Dendritic cell treated with granulocyte-macrophage colony-stimulating factor and Interleukin-4, amounts not matched to agents 40 ng/mL and 50 ng/mL, for 4 days (primary cell): ENCODE results near the gene SIT1.

Experiments
- H3K27ac Mint-ChIP-seq: one replicate; pipeline ENCODE4 v1.8.0; 2022; ENCODE audit warnings: mild to moderate bottlenecking, mixed read lengths
- H3K27me3 Mint-ChIP-seq: one replicate; pipeline ENCODE4 v1.8.0; 2022; ENCODE audit warnings: mild to moderate bottlenecking, mixed read lengths
- H3K36me3 Mint-ChIP-seq: one replicate; pipeline ENCODE4 v1.8.0; 2022; ENCODE audit warnings: low read depth, mixed read lengths
- H3K4me1 Mint-ChIP-seq: one replicate; pipeline ENCODE4 v1.8.0; 2022; ENCODE audit warnings: low read depth, mixed read lengths
- H3K4me3 Mint-ChIP-seq: one replicate; pipeline ENCODE4 v1.8.0; 2022; ENCODE audit warnings: mild to moderate bottlenecking, moderate library complexity, mixed read lengths
- H3K9me3 Mint-ChIP-seq: one replicate; pipeline ENCODE4 v1.8.0; 2022; ENCODE audit warnings: mixed read lengths
- intact Hi-C: fragments of 100-400 bp; cut with micrococcal nuclease; formaldehyde crosslinking; loops from one replicate; pipeline ENCODE4 v1.15.0; 2022

The SIT1 gene

DNA sequence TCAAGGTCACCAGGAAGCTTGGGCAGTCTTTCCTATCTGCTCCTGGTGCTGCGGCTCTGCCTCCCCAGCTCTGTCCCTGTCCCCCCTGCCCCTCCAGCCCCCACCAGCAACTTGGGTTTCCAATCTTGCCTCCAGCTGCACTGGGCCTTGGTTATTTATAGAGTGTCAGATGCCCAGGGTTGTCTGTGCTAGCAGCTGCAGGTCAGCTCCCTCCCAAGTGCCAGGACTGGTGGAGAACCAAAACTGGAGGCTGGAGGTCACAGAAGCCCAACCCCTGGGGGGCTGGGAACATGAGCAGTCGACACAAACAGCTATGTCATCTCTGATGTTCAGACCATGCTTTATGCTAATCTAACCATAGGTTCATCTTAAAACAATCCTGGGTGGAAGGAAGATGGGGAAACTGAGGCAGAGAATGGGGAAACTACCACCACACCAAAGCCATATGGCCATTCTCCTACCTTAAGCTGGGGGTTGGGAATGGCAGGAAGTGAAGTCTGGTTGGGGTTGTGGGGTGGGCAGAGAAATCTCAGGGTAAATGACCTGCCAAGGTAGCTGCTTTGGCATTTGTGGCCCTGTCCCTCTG lies 37.3 kb upstream of the SIT1 start:
- no peak overlapping the region for H3K4me3 Mint-ChIP-seq
- no peak overlapping the region for H3K27ac Mint-ChIP-seq
- H3K36me3 Mint-ChIP-seq = peaks cover 13% of the 10 kb centered on the region

DNA sequence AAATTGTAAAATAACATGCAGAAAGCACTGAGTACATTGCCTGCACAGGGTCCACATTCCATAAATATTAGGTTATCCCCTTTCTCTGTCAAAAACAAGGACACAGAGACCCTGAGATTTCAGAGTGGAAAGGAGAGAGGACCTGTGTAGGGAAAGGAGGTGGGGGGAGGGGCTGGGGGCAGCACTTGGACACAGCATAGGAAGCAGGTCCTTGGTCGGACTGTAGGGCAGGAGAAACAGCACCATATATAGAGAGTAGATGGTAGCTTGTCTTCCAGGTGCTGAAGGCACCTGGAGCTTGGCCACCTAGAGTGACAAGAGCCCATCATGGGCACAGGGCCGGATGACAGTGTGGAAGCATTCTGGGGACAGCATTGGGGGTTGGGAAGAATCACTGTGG lies 36.6 kb upstream of the SIT1 start:
- intact Hi-C loops = no loop called here
- peaks cover 24% of the 10 kb centered on the region for H3K27me3 Mint-ChIP-seq
- H3K9me3 Mint-ChIP-seq = no peaks in the 10 kb centered on the region
- H3K27ac Mint-ChIP-seq = no peak overlapping the region
- peaks cover 13% of the 10 kb centered on the region for H3K36me3 Mint-ChIP-seq
- peaks cover 42% of the 10 kb centered on the region for H3K4me1 Mint-ChIP-seq
- H3K4me3 Mint-ChIP-seq = no peak overlapping the region

More for the DNA sequence above, 37.3 kb upstream of the SIT1 start:
- peaks cover 19% of the 10 kb centered on the region for H3K27me3 Mint-ChIP-seq
- no peaks in the 10 kb centered on the region for H3K9me3 Mint-ChIP-seq
- H3K4me1 Mint-ChIP-seq = peaks cover 37% of the 10 kb centered on the region
- intact Hi-C loops = no loop called here

DNA sequence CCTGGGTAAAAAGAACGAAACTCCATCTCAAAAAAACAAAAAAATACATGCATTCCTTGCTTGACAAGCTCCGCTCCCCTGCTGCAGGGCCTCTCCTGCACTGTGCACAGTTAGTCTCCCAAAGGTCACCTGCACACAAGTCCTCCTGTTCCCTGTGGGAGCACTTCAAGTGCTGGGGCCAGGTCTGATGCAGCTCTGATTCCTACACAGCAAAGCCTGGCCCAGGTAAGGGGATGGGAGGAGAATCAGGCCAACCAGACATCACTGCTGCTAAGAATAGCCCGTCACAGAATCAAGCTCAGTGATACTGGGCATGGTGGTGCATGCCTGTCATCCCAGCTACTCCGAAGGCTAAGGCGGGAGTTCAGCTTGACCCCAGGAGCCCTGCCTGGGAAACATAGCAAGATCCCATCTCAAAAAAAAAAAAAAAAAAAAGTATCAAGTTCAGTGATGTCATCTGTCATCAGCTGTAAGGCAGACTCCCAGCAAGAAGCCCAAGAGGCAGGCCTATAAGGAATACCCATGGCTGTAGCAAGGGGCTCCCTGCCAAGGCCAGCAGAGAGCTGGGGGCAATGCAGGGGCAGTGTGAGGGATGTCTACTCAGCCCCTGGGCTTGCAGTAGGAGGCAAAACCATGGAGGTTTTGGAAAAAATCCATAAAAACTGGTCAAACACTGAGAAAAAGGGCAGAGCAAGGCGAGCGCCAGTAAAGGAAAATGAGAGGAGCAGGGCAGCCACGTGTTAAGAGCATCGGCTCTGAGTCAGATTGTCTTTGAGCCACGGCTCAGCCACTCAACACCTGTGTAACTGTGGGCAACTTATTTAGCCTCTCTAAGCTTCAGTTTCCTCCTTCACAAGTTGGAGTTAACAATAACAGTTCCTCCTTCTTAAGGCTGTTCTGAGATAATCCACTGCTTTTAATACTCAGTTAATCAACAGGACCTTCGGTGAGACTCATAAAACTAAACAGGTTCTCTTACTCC lies 35.8 kb upstream of the SIT1 start:
- intact Hi-C loops = no loop called here
- Mint-ChIP-seq H3K27me3 (peaks cover 24% of the 10 kb centered on the region), H3K4me1 (peaks cover 41% of the 10 kb centered on the region), H3K27ac (no peak overlapping the region), H3K4me3 (no peak overlapping the region), H3K36me3 (peaks cover 13% of the 10 kb centered on the region), H3K9me3 (no peaks in the 10 kb centered on the region)

DNA sequence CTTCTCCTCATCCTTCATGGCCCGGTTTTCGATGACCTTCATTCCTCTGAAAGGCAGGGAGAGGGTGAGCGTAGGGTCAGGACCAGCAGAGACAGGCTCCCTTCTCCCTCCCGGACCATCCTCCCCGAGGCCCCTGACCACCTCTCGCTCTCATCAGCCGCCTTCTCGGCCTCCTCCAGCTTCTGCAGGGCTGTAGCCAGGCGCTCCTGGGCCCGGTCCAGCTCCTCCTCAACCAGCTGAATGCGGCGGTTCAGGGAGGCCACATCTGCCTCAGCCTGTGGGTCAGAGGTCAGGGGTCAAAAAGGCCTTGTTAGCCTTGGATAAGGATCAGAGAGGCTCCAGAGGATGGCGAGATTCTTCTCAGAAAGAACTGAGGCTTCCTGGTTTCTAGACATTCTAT lies 34.8 kb upstream of the SIT1 start:
- Mint-ChIP-seq H3K9me3 (no peaks in the 10 kb centered on the region), H3K4me1 (peaks cover 31% of the 10 kb centered on the region), H3K4me3 (no peak overlapping the region), H3K27ac (no peak overlapping the region), H3K27me3 (peaks cover 23% of the 10 kb centered on the region), H3K36me3 (peaks cover 8% of the 10 kb centered on the region)
- intact Hi-C loops = no loop called here

DNA sequence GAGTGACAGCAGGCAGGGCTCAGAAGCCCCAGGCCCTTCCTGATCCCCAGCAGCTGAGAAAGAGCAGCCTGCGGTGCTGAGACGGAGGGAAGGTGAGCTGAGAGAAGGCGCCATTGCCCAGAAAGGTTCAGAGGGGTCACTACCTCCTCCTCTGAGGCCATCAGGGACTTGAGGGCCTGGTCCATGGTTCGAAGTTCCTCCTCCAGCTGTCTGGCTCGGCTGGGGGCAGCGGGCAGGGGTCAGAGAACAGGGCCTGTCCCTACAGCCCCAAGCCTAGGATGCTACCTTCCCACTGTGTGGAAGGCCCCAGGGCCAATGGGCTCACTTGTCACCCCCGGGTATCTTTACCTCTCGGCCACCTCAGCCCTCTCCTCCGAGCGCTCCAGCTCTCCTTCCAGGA lies 34.2 kb upstream of the SIT1 start:
- Mint-ChIP-seq H3K27ac (no peak overlapping the region), H3K4me1 (peaks cover 30% of the 10 kb centered on the region), H3K4me3 (no peak overlapping the region), H3K27me3 (peaks cover 21% of the 10 kb centered on the region), H3K36me3 (peaks cover 7% of the 10 kb centered on the region), H3K9me3 (no peaks in the 10 kb centered on the region)
- intact Hi-C loops = no loop called here

DNA sequence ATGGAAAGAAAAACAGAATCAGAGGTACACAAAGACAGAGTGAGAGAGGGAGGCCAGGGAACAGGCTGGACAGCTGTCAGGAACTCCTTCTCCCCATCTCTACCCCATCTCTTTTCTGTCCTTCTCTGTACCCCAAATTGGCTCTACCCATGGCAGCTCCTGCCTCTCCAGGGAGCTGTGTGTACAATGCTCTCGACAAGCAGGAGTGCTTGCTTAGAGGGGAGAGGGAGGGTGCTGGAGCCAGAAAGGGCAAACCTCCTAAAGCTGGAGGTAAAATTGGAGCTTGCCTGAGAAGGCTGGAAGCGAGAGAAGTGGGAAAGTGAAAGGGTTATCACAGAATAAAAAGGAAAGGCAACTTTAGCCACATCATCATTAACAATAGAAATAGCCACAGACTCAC lies 32.6 kb upstream of the SIT1 start:
- intact Hi-C loops = no loop called here

DNA sequence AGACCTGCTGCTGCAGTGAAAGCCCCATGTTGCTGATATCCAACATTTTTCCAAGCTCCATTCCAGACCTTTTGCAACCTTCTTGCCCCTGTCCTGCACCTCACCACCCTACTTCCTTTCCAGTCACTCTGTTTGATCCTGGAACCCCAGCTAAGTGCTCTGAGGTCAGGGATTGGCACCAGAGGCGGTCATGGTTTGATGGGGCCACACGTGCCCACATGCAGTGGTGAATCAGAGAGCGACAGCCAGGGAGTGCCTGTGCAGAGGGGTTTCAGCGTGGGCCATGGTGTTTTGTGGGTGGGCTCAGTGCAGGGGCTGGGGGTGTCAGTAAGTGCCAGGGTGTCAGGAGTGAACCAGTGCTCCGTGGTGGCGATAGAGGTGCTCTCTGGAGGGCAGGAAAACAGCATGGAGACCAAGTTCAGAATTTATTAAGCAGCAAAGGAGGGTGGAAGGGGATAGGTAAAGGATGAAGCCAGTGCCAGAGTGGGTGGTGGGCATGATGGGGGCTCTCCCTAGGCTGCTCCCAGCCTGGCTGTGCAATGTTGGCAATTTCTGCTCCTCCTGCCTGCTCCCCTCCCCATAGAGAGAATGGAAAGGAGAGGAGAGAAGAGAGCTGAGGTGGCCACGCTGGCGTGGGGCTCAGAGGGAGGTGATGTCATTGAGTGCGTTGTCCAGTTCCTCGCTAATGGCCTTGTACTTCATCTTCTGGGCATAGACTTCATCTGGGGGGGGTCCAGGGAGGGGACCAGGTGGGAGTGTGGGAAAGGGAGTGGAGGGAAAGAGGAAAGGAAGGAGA lies 32.0 kb upstream of the SIT1 start:
- intact Hi-C loops = no loop called here
- Mint-ChIP-seq H3K36me3 (peaks cover 7% of the 10 kb centered on the region), H3K4me3 (no peak overlapping the region), H3K4me1 (peaks cover 16% of the 10 kb centered on the region), H3K9me3 (no peaks in the 10 kb centered on the region), H3K27ac (no peak overlapping the region), H3K27me3 (peaks cover 18% of the 10 kb centered on the region)

More for the DNA sequence above, 32.6 kb upstream of the SIT1 start:
- peaks cover 16% of the 10 kb centered on the region for H3K4me1 Mint-ChIP-seq
- no peaks in the 10 kb centered on the region for H3K9me3 Mint-ChIP-seq
- peaks cover 21% of the 10 kb centered on the region for H3K27me3 Mint-ChIP-seq
- no peak overlapping the region for H3K27ac Mint-ChIP-seq
- peaks cover 7% of the 10 kb centered on the region for H3K36me3 Mint-ChIP-seq
- no peak overlapping the region for H3K4me3 Mint-ChIP-seq

DNA sequence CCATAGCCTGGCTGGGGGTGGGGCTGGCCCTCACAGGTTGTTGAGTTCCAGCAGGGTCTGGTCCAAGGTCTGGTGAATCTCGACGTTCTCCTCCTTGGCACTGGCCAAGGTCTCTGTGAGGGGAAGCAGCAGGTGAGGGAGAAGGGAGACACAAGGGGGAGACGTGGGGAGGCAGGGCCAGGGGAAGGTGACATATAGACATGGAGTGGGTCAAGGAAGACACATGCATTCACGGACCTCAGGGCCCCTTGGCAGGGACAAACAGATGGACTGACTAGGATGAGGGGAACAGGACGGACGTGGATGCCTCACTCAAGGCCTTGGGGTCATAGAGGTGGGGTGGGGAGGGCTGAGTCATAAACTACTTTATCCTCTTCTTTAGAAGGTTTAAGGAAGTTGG lies 31.3 kb upstream of the SIT1 start:
- Mint-ChIP-seq H3K4me3 (no peak overlapping the region), H3K27ac (no peak overlapping the region)

DNA sequence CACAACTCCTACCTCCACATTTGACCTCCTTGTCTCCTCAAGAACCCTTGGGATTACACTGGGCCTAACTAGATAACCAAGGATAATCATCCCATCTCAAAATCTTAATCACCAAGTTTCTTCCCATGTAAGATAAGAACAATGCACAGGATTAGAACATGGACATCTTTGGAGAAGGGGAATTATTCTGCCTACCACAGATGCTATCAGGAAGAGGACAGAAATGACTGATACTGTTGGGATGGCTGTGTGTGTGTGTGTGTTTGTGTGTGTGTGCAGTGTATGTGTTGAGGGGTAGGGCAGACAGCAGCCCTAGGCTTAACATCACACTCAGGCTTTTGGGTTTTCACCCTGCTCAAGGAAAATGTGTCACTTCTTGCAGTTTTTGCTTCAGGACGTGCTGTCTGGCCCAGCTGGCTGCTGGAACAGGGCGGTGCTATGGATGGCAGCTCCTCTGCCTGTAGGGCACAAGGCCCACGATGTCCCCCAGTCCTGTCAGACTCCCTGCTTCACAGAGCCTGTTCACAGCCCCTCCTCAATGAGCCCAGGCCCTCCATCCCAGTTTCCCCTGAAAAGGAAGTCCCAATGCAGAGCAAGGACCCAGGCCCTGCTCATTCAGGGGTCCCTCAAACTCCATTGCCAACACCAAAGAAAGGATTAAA lies 30.7 kb upstream of the SIT1 start:
- H3K4me3 Mint-ChIP-seq = no peak overlapping the region
- no peaks in the 10 kb centered on the region for H3K9me3 Mint-ChIP-seq
- peaks cover 7% of the 10 kb centered on the region for H3K36me3 Mint-ChIP-seq
- peaks cover 12% of the 10 kb centered on the region for H3K4me1 Mint-ChIP-seq
- no peak overlapping the region for H3K27ac Mint-ChIP-seq
- peaks cover 21% of the 10 kb centered on the region for H3K27me3 Mint-ChIP-seq
- intact Hi-C loops = no loop called here

More for the DNA sequence above, 31.3 kb upstream of the SIT1 start:
- Mint-ChIP-seq H3K4me1 (peaks cover 11% of the 10 kb centered on the region), H3K27me3 (peaks cover 17% of the 10 kb centered on the region), H3K9me3 (no peaks in the 10 kb centered on the region), H3K36me3 (peaks cover 7% of the 10 kb centered on the region)
- intact Hi-C loops = no loop called here

DNA sequence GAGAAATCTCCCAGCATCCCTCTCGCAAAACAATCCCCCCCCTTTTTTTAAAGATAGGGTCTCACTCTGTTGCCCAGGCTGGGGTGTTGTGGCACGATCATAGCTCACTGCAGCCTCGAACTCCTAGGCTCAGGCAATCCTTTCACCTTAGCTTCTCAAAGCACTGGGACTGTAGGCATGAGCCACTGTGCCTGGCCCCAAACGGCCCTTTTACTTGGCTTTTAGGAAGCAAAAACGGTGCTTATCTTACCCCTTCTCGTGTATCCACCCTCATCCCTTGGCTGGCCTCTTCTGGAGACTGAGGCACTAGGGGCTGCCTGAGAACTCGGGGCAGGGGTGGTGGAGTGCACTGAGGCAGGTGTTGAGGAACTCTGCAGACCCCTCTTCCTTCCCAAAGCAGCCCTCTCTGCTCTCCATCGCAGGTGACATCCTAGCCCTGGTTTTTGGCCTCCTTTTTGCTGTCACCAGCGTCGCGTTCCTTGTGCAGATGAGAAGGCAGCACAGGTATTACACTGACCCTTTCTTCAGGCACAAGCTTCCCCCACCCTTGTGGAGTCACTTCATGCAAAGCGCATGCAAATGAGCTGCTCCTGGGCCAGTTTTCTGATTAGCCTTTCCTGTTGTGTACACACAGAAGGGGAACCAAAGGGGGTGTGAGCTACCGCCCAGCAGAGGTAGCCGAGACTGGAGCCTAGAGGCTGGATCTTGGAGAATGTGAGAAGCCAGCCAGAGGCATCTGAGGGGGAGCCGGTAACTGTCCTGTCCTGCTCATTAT lies 29.8 kb upstream of the SIT1 start:
- Mint-ChIP-seq H3K4me3 (no peak overlapping the region), H3K36me3 (peaks cover 5% of the 10 kb centered on the region), H3K27ac (no peak overlapping the region), H3K9me3 (no peaks in the 10 kb centered on the region), H3K27me3 (peaks cover 30% of the 10 kb centered on the region), H3K4me1 (peaks cover 19% of the 10 kb centered on the region)
- intact Hi-C loops = no loop called here

DNA sequence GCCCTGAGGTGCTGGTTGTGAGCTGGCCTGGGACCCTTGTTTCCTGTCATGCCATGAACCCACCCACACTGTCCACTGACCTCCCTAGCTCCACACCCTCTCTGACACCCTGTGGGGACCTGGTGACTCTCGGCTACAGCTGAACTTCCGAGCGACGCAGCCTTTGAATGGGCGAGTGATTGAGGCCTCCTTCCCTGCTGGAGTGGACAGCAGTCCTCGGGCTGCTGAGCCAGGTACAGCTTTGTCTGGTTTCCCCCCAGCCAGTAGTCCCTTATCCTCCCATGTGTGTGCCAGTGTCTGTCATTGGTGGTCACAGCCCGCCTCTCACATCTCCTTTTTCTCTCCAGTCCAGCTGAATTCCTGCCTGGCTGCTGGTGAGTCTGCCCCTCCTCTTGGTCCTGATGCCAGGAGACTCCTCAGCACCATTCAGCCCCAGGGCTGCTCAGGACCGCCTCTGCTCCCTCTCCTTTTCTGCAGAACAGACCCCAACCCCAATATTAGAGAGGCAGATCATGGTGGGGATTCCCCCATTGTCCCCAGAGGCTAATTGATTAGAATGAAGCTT lies 29.1 kb upstream of the SIT1 start:
- Mint-ChIP-seq H3K27ac (no peak overlapping the region), H3K4me3 (no peak overlapping the region), H3K27me3 (peaks cover 36% of the 10 kb centered on the region), H3K4me1 (peaks cover 19% of the 10 kb centered on the region), H3K36me3 (no peaks in the 10 kb centered on the region), H3K9me3 (no peaks in the 10 kb centered on the region)
- intact Hi-C loops = no loop called here

DNA sequence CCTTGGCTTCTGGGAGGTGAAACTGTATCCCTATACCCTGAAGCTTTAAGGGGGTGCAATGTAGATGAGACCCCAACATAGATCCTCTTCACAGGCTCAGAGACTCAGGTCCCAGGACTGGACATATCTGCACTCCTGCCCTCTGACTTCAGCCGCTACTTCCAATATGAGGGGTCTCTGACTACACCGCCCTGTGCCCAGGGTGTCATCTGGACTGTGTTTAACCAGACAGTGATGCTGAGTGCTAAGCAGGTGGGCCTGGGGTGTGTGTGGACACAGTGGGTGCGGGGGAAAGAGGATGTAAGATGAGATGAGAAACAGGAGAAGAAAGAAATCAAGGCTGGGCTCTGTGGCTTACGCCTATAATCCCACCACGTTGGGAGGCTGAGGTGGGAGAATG lies 28.4 kb upstream of the SIT1 start:
- Mint-ChIP-seq H3K9me3 (no peaks in the 10 kb centered on the region), H3K36me3 (no peaks in the 10 kb centered on the region), H3K4me3 (no peak overlapping the region), H3K27ac (no peak overlapping the region), H3K27me3 (peaks cover 43% of the 10 kb centered on the region), H3K4me1 (peaks cover 19% of the 10 kb centered on the region)
- intact Hi-C loops = no loop called here
